IMR-90 (cell line): ENCODE results near the gene TRAFD1. TPM values are rescaled to one million over a fixed set of nuclear protein-coding genes. Genes with fewer than 3 reads are reported as not detected.

Source experiments
- ATAC-seq: fragments of 200-7000 bp; cut with Tn5 transposase; 2 replicates; pipeline ENCODE4 v1.9.1; 2020; ENCODE audit warnings: low read depth, mild to moderate bottlenecking, moderate library complexity
- BruUV-seq: library from RNA; stranded (reverse); fragments of 400-500 nt; replicated peaks from 2 replicates; lab custom pipeline; 2021; lab: Mats Ljungman, UMichigan
- CTCF ChIA-PET: fragments of 300-600 bp; formaldehyde crosslinking; extraction: SDS; loops from one replicate; lab custom pipeline; 2021; ENCODE audit warnings: antibody characterized with exemption; lab: Yijun Ruan, JAX
- POLR2A ChIA-PET: fragments of 300-600 bp; sonication (Branson Sonifier 250); formaldehyde crosslinking; loops from one replicate; lab custom pipeline; 2022; ENCODE audit warnings: antibody characterized with exemption; ENCODE audit not compliant: unreplicated experiment; lab: Charles Lee
- DNase-seq: peaks from one replicate; pipeline ENCODE4 v3.0.0; 2013
- H2AFZ ChIP-seq: replicated peaks from 2 replicates; pipeline ENCODE3; 2013; ENCODE audit warnings: low read length, mild to moderate bottlenecking; ENCODE audit not compliant: poor library complexity
- H2AK5ac ChIP-seq: 2 replicates; pipeline ENCODE4 v1.6.1; 2013; ENCODE audit warnings: low read depth, low read length, inconsistent platforms
- H2AK9ac ChIP-seq: replicated peaks from 2 replicates; pipeline ENCODE3; 2013; ENCODE audit warnings: mild to moderate bottlenecking, low read depth, low read length, moderate library complexity; ENCODE audit not compliant: poor library complexity
- H2BK120ac ChIP-seq: 2 replicates; pipeline ENCODE4 v1.6.1; 2013; ENCODE audit warnings: low read depth, low read length, inconsistent platforms
- H2BK15ac ChIP-seq: 3 replicates; pipeline ENCODE4 v1.6.1; 2013; ENCODE audit warnings: low read depth, low read length, inconsistent platforms
- H2BK20ac ChIP-seq: 2 replicates; pipeline ENCODE4 v1.6.1; 2013; ENCODE audit warnings: low read depth, mild to moderate bottlenecking, inconsistent platforms, low read length, moderate library complexity
- H2BK5ac ChIP-seq: 2 replicates; pipeline ENCODE4 v1.6.1; 2013; ENCODE audit warnings: mild to moderate bottlenecking, low read depth, low read length, inconsistent platforms; ENCODE audit not compliant: poor library complexity, severe bottlenecking
- H3K14ac ChIP-seq: replicated peaks from 2 replicates; pipeline ENCODE4 v1.6.1; 2013; ENCODE audit warnings: low read depth, low read length, inconsistent platforms
- H3K18ac ChIP-seq: 2 replicates; pipeline ENCODE4 v1.6.1; 2013; ENCODE audit warnings: low read depth, low read length, control low read depth
- H3K23ac ChIP-seq: 2 replicates; pipeline ENCODE4 v1.6.1; 2013; ENCODE audit warnings: low read depth, low read length, inconsistent platforms
- H3K27ac ChIP-seq: 2 replicates; pipeline ENCODE4 v1.5.1; 2013; ENCODE audit warnings: mild to moderate bottlenecking, control low read depth, low read length; ENCODE audit not compliant: insufficient read depth
- H3K27me3 ChIP-seq: 2 replicates; pipeline ENCODE4 v1.6.1; 2013; ENCODE audit warnings: low read length; ENCODE audit not compliant: control insufficient read depth, insufficient read depth
- H3K36me3 ChIP-seq: 2 replicates; pipeline ENCODE4 v1.6.1; 2013; ENCODE audit warnings: low read length, mixed read lengths; ENCODE audit not compliant: control insufficient read depth, insufficient read depth
- H3K4ac ChIP-seq: 2 replicates; pipeline ENCODE4 v1.6.1; 2013; ENCODE audit warnings: low read depth, low read length, inconsistent platforms
- H3K4me1 ChIP-seq: 2 replicates; pipeline ENCODE4 v1.6.1; 2013; ENCODE audit warnings: low read length, mixed read lengths; ENCODE audit not compliant: control insufficient read depth, insufficient read depth
- H3K4me2 ChIP-seq: 2 replicates; pipeline ENCODE4 v1.6.1; 2013; ENCODE audit warnings: low read depth, mild to moderate bottlenecking, control low read depth, low read length, moderate library complexity
- H3K4me3 ChIP-seq: 2 replicates; pipeline ENCODE4 v1.5.1; 2013; ENCODE audit warnings: low read depth, mild to moderate bottlenecking, control low read depth, low read length, moderate library complexity; ENCODE audit not compliant: insufficient read depth
- H3K56ac ChIP-seq: 2 replicates; pipeline ENCODE4 v1.6.1; 2013; ENCODE audit warnings: low read length, inconsistent platforms; ENCODE audit not compliant: insufficient read depth; ENCODE audit errors: extremely low read depth
- H3K79me1 ChIP-seq, 2 experiments: 2 replicates each; pipeline ENCODE4 v1.6.1; 2013; ENCODE audit warnings: low read length in 2 of 2, inconsistent platforms in 1 of 2, low read depth in 1 of 2
- H3K9ac ChIP-seq: 2 replicates; pipeline ENCODE4 v1.6.1; 2013; ENCODE audit warnings: low read depth, low read length, control low read depth
- H3K9me1 ChIP-seq: 2 replicates; pipeline ENCODE4 v1.6.1; 2013; ENCODE audit warnings: low read length, inconsistent platforms; ENCODE audit not compliant: insufficient read depth
- H3K9me3 ChIP-seq: 2 replicates; pipeline ENCODE4 v1.6.1; 2013; ENCODE audit warnings: low read length; ENCODE audit not compliant: control insufficient read depth, insufficient read depth
- H4K20me1 ChIP-seq: 2 replicates; pipeline ENCODE4 v1.6.1; 2013; ENCODE audit warnings: low read length, inconsistent platforms; ENCODE audit not compliant: insufficient read depth
- H4K5ac ChIP-seq: 2 replicates; pipeline ENCODE4 v1.6.1; 2013; ENCODE audit warnings: mild to moderate bottlenecking, low read depth, low read length, control low read depth
- H4K8ac ChIP-seq, 2 experiments: 2 replicates each; pipeline ENCODE4 v1.6.1; 2013; ENCODE audit warnings: low read depth in 2 of 2, low read length in 2 of 2, control low read depth in 1 of 2, inconsistent platforms in 1 of 2
- H4K91ac ChIP-seq: 2 replicates; pipeline ENCODE4 v1.6.1; 2013; ENCODE audit warnings: low read depth, low read length, inconsistent platforms; ENCODE audit not compliant: insufficient read depth
- CEBPB ChIP-seq: IDR thresholded peaks from 2 replicates; pipeline ENCODE4 v1.6.1; 2012; ENCODE audit warnings: low read depth, low read length, improper control_type of control experiment
- CTCF ChIP-seq: conservative IDR thresholded peaks from 2 replicates; pipeline ENCODE4 v1.5.1; 2012; ENCODE audit warnings: mild to moderate bottlenecking, low read depth, low read length, improper control_type of control experiment
- FOS ChIP-seq: fragments of 150-350 bp; IDR thresholded peaks from 2 replicates; pipeline ENCODE4 v1.6.1; 2016; ENCODE audit warnings: low read depth, low read length
- MAZ ChIP-seq: IDR thresholded peaks from 2 replicates; pipeline ENCODE4 v1.6.1; 2012; ENCODE audit warnings: low read depth, mild to moderate bottlenecking, low read length, improper control_type of control experiment, moderate library complexity, borderline replicate concordance
- MXI1 ChIP-seq: IDR thresholded peaks from 2 replicates; pipeline ENCODE4 v1.6.1; 2012; ENCODE audit warnings: low read depth, mild to moderate bottlenecking, low read length, moderate library complexity, borderline replicate concordance
- NFE2L2 ChIP-seq: fragments of 150-350 bp; IDR thresholded peaks from 2 replicates; pipeline ENCODE4 v1.6.1; 2016; ENCODE audit warnings: low read depth, mild to moderate bottlenecking, low read length
- POLR2A ChIP-seq: IDR thresholded peaks from 2 replicates; pipeline ENCODE4 v1.6.1; 2012; ENCODE audit warnings: mild to moderate bottlenecking, low read depth, low read length
- RFX5 ChIP-seq: IDR thresholded peaks from 2 replicates; pipeline ENCODE4 v1.8.0; 2012; ENCODE audit warnings: low read depth, mild to moderate bottlenecking, low read length, moderate library complexity
- SMC3 ChIP-seq: fragments of 150-350 bp; IDR thresholded peaks from 2 replicates; pipeline ENCODE4 v1.6.1; 2016; ENCODE audit warnings: low read depth, mild to moderate bottlenecking, antibody characterized with exemption, low read length, moderate library complexity
- USF2 ChIP-seq: fragments of 150-350 bp; IDR thresholded peaks from 2 replicates; pipeline ENCODE4 v1.6.1; 2017; ENCODE audit warnings: mild to moderate bottlenecking, antibody characterized with exemption, low read length, low read depth
- WGBS, 2 experiments: methylation state at CpG; one replicate each; pipeline versions ENCODE4 v1.1.5 to v1.1.7; 2013; ENCODE audit warnings: missing lambda C conversion rate in 2 of 2; ENCODE audit not compliant: insufficient read length in 1 of 2; ENCODE audit errors: extremely low coverage in 2 of 2; 5-methylcytosine and 5-hydroxymethylcytosine counted together
- dilution Hi-C: fragments of 300-500 bp; cut with HindIII; formaldehyde crosslinking; loops from one replicate; pipeline ENCODE4 v1.14.3; 2018; ENCODE audit warnings: low sequenced_read_pairs; ENCODE audit not compliant: unreplicated experiment
- in situ Hi-C: fragments of 300-500 bp; cut with MboI; formaldehyde crosslinking; loops from 3 replicates; pipeline ENCODE4 v1.14.3; 2019; ENCODE audit warnings: low sequenced_read_pairs, inconsistent platforms, mixed read lengths
- intact Hi-C: fragments of 100-400 bp; cut with micrococcal nuclease; formaldehyde crosslinking; loops from 2 replicates; pipeline ENCODE4 v1.10.0; 2022
- polyA plus RNA-seq, 3 experiments: library from polyadenylated mRNA; depleted of rRNA; stranded (reverse); fragments of >200 nt; gene quantifications; 2 replicates each; pipeline ENCODE4 v1.2.3, GENCODE V29; 2012; ENCODE audit warnings: low replicate concordance in 1 of 3
- total RNA-seq: library from RNA; depleted of rRNA; stranded (reverse); fragments of >200 nt; gene quantifications from 2 replicates; pipeline ENCODE4 v1.2.3, GENCODE V29; 2012

TRAFD1 gene
- total and polyA plus RNA-seq, 2 of the 4 experiments (the other 2 are of a cell fraction) = 41.3 to 70.4 TPM

- no peak overlapping the region for H3K9ac ChIP-seq
- no peak overlapping the region for H2AK5ac ChIP-seq
- H3K79me1 ChIP-seq = peaks cover 0 to 6% of the 10 kb centered on the region in 2 experiments; a peak in 2 of 4 replicates
- H4K20me1 ChIP-seq = peaks cover 3% of the 10 kb centered on the region; the same call in 1 of the 2 replicates
- ChIA-PET CTCF (interaction anchor here (0.6 kb wide), 1 partner anchor 136 kb away, joined by 5 read pairs; no protein-coding TSS in a partner anchor), POLR2A (interaction anchor here (0.5 kb wide), 1 partner anchor 17 kb away, joined by 5 read pairs; no protein-coding TSS in a partner anchor)
- H3K4me2 ChIP-seq = no peak overlapping the region
- H3K9me1 ChIP-seq = peaks cover 8% of the 10 kb centered on the region
- H3K14ac ChIP-seq = no peak overlapping the region
- no peaks in the 10 kb centered on the region for H3K9me3 ChIP-seq
- H3K4ac ChIP-seq = no peak overlapping the region
- peak overlapping the region; percentile 69; the same call in 1 of the 2 replicates for H2BK120ac ChIP-seq
- no TSS peak for BruUV-seq
- H3K27ac ChIP-seq = no peak overlapping the region
- H3K4me1 ChIP-seq = peaks cover 12% of the 10 kb centered on the region
- no peak overlapping the region for H4K8ac ChIP-seq
- no peak overlapping the region for H2BK5ac ChIP-seq
- no peak overlapping the region for H2AK9ac ChIP-seq
- intact Hi-C loops (no loop called here), in situ Hi-C loops (no loop called here), dilution Hi-C loops (no loop called here)
- H3K56ac ChIP-seq = no peak overlapping the region
- H4K5ac ChIP-seq = no peak overlapping the region
- ATAC-seq (no peak), DNase-seq (no peak)
- no peak overlapping the region for H3K23ac ChIP-seq
- H2AFZ ChIP-seq = no peak overlapping the region
- no peaks in the 10 kb centered on the region for H3K36me3 ChIP-seq
- no peaks in the 10 kb centered on the region for H3K27me3 ChIP-seq
- H3K18ac ChIP-seq = no peak overlapping the region
- H2BK15ac ChIP-seq = no peak overlapping the region; the same call in 2 of the 3 replicates
- no peak overlapping the region for H2BK20ac ChIP-seq
- TF ChIP-seq MAZ (no peak), FOS (no peak), POLR2A (no peak), NFE2L2 (no peak), MXI1 (no peak), RFX5 (no peak), CTCF (no peak), USF2 (no peak), CEBPB (no peak; the same call in 1 of the 2 replicates), SMC3 (no peak)
- H4K91ac ChIP-seq = no peak overlapping the region
- WGBS, 2 experiments = no CpG with 5 or more reads among the region's 5 CpGs
- H3K4me3 ChIP-seq = no peak overlapping the region
Measured at GRCh38 chr12:112111931-112112330, 13.4 kb upstream of the TRAFD1 start.
